CD4-positive, alpha-beta T cell treated with Interleukin-21 for 1 hour (primary cell): ENCODE measurements around the gene CRADD.
"Not testable (repeated sequence)": the region's sequence is repeated elsewhere in the genome, so short reads cannot be mapped to it uniquely, and the experiment has no call there.

Source experiments
- DNase-seq: peaks from one replicate; pipeline ENCODE4 v3.0.0-alpha.2; 2020

CRADD gene

GRCh38 chr12:93708952-93709351 lies 31.8 kb downstream of the CRADD start:
- DNase-seq: no peak

GRCh38 chr12:93709386-93709785 lies 32.2 kb downstream of the CRADD start:
- DNase-seq: no peak

- no peak for DNase-seq
Measured at GRCh38 chr12:93710574-93710926, 33.4 kb downstream of the CRADD start.

GRCh38 chr12:93711502-93711901 lies 34.3 kb downstream of the CRADD start:
- DNase-seq: not testable (repeated sequence)

- DNase-seq: no peak
Measured at GRCh38 chr12:93712200-93712599, 35.0 kb downstream of the CRADD start.

- no peak for DNase-seq
Measured at GRCh38 chr12:93713060-93713459, 35.9 kb downstream of the CRADD start.

- DNase-seq: no peak
Measured at GRCh38 chr12:93713800-93714199, 36.6 kb downstream of the CRADD start.

- no peak for DNase-seq
Measured at GRCh38 chr12:93714382-93714781, 37.2 kb downstream of the CRADD start.

- no peak for DNase-seq
Measured at GRCh38 chr12:93719710-93720109, 42.5 kb downstream of the CRADD start.

- DNase-seq: no peak
Measured at GRCh38 chr12:93720559-93720958, 43.4 kb downstream of the CRADD start.

- no peak for DNase-seq
Measured at GRCh38 chr12:93722179-93722578, 45.0 kb downstream of the CRADD start.

- DNase-seq: no peak
Measured at GRCh38 chr12:93722835-93723567, 45.8 kb downstream of the CRADD start.

GRCh38 chr12:93723568-93723930 lies 46.4 kb downstream of the CRADD start:
- DNase-seq: no peak

- DNase-seq: no peak
Measured at GRCh38 chr12:93725531-93725930, 48.4 kb downstream of the CRADD start.

GRCh38 chr12:93727195-93727811 lies 50.1 kb downstream of the CRADD start:
- no peak for DNase-seq

- DNase-seq: no peak
Measured at GRCh38 chr12:93727911-93728310, 50.7 kb downstream of the CRADD start.

GRCh38 chr12:93729934-93730333 lies 52.8 kb downstream of the CRADD start:
- DNase-seq: no peak

- no peak for DNase-seq
Measured at GRCh38 chr12:93733358-93733757, 56.2 kb downstream of the CRADD start.

GRCh38 chr12:93733928-93734327 lies 56.8 kb downstream of the CRADD start:
- DNase-seq: no peak

- DNase-seq: no peak
Measured at GRCh38 chr12:93734784-93735183, 57.6 kb downstream of the CRADD start.

GRCh38 chr12:93736640-93737178 lies 59.5 kb downstream of the CRADD start:
- no peak for DNase-seq

- no peak for DNase-seq
Measured at GRCh38 chr12:93737457-93738198, 60.5 kb downstream of the CRADD start.

GRCh38 chr12:93738199-93739058 lies 61.3 kb downstream of the CRADD start:
- no peak for DNase-seq
